Gastrocnemius medialis (tissue), 4 donors: ENCODE data around the gene PCGF1.

Source experiments
- CTCF ChIP-seq, 5 experiments: fragments of 450-650 bp in 3 of 5; fragments of 200-600 bp in 2 of 5; sonication (generic) in 2 of 5; IDR thresholded peaks in 4 of 5; conservative IDR thresholded peaks in 1 of 5; 1 replicate in 4 of 5; 2 replicates in 1 of 5; pipeline ENCODE4 v1.5.1; 2016 to 2019; ENCODE audit warnings: antibody characterized with exemption in 5 of 5, mild to moderate bottlenecking in 3 of 5, moderate library complexity in 3 of 5
- POLR2A ChIP-seq, 2 donors: fragments of 450-650 bp; IDR thresholded peaks; one replicate each; pipeline ENCODE4 v1.6.1; 2017; ENCODE audit warnings: antibody characterized with exemption in 2 of 2, mild to moderate bottlenecking in 2 of 2, moderate library complexity in 2 of 2

DNA sequence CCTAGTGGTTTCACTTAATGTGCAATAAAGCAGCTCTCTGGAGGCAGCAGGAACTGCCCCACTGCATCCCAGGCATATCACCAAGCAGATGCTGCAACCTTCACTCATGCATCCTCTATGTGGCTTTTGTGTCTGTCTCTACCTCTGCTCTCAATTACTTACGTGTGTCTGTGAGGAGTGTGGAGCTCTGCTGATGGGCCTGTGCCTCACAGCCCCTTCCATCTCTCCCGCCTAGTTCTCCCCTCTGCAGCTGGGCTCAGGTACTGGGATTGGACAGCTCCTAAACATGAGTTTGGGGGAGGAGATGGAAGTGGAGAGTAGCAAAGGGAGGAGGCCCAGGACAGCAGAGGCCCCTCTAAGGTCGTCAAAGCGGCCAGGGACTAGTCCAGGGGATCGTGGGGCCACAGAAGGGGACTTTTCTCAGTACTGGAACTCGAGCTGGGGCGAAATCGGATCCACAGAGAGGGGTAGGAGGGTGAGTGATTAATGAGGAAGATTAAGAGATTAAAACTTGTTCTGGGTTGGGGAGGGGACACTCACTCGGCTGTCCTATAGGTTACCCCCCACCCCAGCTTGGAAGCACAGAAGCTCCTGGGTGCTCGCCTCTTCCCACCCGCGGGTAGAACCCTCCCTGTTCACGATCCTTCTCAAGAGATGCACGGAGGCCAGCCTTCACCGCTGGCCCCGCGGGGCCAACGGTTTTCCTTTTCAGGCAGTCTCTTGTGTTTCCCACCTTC lies 6.0 kb downstream of the PCGF1 start:
- TF ChIP-seq CTCF (IDR thresholded peaks at IDR 0.05 in 4 of 5, conservative IDR thresholded peaks at IDR 0.05 in 1 of 5) (no peak), POLR2A (IDR thresholded peaks at IDR 0.05) (no peak)
